ENCODE results near the gene FBXW11. TPM values are rescaled to one million over a fixed set of nuclear protein-coding genes. Genes with fewer than 3 reads are reported as not detected.

Gene FBXW11
- polyA plus RNA-seq, 2 of the 4 experiments (the other 2 are of a cell fraction) = 39.3 to 80.2 TPM

GRCh38 chr5:171837522-171837921 is 168.9 kb downstream of the FBXW11 start:
- no peak for ATAC-seq
- H3K4me1 ChIP-seq = no peaks in the 10 kb centered on the region
- TF ChIP-seq USF2 (IDR thresholded peaks at IDR 0.05) = no peak
- TF ChIP-seq, protein P1, sequence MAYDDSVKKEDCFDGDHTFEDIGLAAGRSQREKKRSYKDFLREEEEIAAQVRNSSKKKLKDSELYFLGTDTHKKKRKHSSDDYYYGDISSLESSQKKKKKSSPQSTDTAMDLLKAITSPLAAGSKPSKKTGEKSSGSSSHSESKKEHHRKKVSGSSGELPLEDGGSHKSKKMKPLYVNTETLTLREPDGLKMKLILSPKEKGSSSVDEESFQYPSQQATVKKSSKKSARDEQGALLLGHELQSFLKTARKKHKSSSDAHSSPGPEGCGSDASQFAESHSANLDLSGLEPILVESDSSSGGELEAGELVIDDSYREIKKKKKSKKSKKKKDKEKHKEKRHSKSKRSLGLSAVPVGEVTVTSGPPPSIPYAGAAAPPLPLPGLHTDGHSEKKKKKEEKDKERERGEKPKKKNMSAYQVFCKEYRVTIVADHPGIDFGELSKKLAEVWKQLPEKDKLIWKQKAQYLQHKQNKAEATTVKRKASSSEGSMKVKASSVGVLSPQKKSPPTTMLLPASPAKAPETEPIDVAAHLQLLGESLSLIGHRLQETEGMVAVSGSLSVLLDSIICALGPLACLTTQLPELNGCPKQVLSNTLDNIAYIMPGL (CRISPR knock-in tag; IDR thresholded peaks at IDR 0.05; ENCODE audit: borderline replicate concordance) = no peak
- TF ChIP-seq CBX2 (IDR thresholded peaks at IDR 0.05; ENCODE audit: borderline replicate concordance, low read depth) = no peak
- no peak for TF ChIP-seq SMC3 (IDR thresholded peaks at IDR 0.05)
- no peak for TF ChIP-seq HES2 (IDR thresholded peaks at IDR 0.05)
- no peak for TF ChIP-seq BHLHE40 (IDR thresholded peaks at IDR 0.05; ENCODE audit: low read depth, low read length)
- TF ChIP-seq, protein P2, sequence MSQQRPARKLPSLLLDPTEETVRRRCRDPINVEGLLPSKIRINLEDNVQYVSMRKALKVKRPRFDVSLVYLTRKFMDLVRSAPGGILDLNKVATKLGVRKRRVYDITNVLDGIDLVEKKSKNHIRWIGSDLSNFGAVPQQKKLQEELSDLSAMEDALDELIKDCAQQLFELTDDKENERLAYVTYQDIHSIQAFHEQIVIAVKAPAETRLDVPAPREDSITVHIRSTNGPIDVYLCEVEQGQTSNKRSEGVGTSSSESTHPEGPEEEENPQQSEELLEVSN (IDR thresholded peaks at IDR 0.05; ENCODE audit: borderline replicate concordance, low read depth) = no peak
- TF ChIP-seq TP53 (CRISPR knock-in tag; IDR thresholded peaks at IDR 0.05) = no peak
- TF ChIP-seq TFCP2L1 (CRISPR knock-in tag; IDR thresholded peaks at IDR 0.05) = no peak
- no peak for TF ChIP-seq JUNB (IDR thresholded peaks at IDR 0.05)
- TF ChIP-seq HOXB13 (CRISPR knock-in tag; IDR thresholded peaks at IDR 0.05; ENCODE audit: low read depth) = no peak
- TF ChIP-seq CEBPB (IDR thresholded peaks at IDR 0.05) = no peak
- H3K9me3 ChIP-seq = no peaks in the 10 kb centered on the region
- ChIA-PET POLR2A (no interaction called here), CTCF (interaction anchor here (1.0 to 1.7 kb wide), 2 partner anchors 9 to 15 kb away, joined by 3 to 4 read pairs; no protein-coding TSS in a partner anchor)
- DNase-seq (ENCODE audit: low read depth in 1 of 2, low spot score in 1 of 2) = no peak
- H3K4me3 ChIP-seq = no peak overlapping the region
- no peak overlapping the region for H3K27ac ChIP-seq
- no peak for FAIRE-seq
- H3K4me2 ChIP-seq = no peak overlapping the region

- Histone ChIP-seq H3K4me3 (no peak overlapping the region), H3K4me1 (no peaks in the 10 kb centered on the region), H3K4me2 (no peak overlapping the region), H3K27ac (no peak overlapping the region), H3K9me3 (peaks cover 6% of the 10 kb centered on the region; the same call in 1 of the 3 replicates)
- FAIRE-seq = no peak
- ChIA-PET CTCF (interaction anchor here (2.5 to 2.8 kb wide), 2 partner anchors 205 to 416 kb away, joined by 8 to 13 read pairs; partner anchors contain the start of gene FGF18), POLR2A (no interaction called here)
- no peak for DNase-seq (ENCODE audit: low read depth in 1 of 2, low spot score in 1 of 2)
- TF ChIP-seq, protein P1 (CRISPR knock-in tag; IDR thresholded peaks at IDR 0.05; ENCODE audit: borderline replicate concordance) = no peak
- TF ChIP-seq ATOH8 (CRISPR knock-in tag; IDR thresholded peaks at IDR 0.05; ENCODE audit: low read depth) (no peak), MYC (IDR thresholded peaks at IDR 0.05; ENCODE audit: borderline replicate concordance, low read length) (no peak), ZC3H11A (IDR thresholded peaks at IDR 0.05) (no peak)
- TF ChIP-seq, protein P3, sequence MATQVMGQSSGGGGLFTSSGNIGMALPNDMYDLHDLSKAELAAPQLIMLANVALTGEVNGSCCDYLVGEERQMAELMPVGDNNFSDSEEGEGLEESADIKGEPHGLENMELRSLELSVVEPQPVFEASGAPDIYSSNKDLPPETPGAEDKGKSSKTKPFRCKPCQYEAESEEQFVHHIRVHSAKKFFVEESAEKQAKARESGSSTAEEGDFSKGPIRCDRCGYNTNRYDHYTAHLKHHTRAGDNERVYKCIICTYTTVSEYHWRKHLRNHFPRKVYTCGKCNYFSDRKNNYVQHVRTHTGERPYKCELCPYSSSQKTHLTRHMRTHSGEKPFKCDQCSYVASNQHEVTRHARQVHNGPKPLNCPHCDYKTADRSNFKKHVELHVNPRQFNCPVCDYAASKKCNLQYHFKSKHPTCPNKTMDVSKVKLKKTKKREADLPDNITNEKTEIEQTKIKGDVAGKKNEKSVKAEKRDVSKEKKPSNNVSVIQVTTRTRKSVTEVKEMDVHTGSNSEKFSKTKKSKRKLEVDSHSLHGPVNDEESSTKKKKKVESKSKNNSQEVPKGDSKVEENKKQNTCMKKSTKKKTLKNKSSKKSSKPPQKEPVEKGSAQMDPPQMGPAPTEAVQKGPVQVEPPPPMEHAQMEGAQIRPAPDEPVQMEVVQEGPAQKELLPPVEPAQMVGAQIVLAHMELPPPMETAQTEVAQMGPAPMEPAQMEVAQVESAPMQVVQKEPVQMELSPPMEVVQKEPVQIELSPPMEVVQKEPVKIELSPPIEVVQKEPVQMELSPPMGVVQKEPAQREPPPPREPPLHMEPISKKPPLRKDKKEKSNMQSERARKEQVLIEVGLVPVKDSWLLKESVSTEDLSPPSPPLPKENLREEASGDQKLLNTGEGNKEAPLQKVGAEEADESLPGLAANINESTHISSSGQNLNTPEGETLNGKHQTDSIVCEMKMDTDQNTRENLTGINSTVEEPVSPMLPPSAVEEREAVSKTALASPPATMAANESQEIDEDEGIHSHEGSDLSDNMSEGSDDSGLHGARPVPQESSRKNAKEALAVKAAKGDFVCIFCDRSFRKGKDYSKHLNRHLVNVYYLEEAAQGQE (IDR thresholded peaks at IDR 0.05) = no peak
- 48% methylated on average over 7 of the region's 7 CpGs for WGBS (ENCODE audit: missing lambda C conversion rate)
- ATAC-seq = no peak
These were observed 171.4 kb downstream of the FBXW11 start for GRCh38 chr5:171835066-171835465.
